ENCODE measurements around the gene GANC. TPM values are rescaled to one million over a fixed set of nuclear protein-coding genes. Genes with fewer than 3 reads are reported as not detected.

Gene GANC
- total and polyA plus RNA-seq, 4 donors = 19.6 to 105 (median 53.6) TPM

GRCh38 chr15:42373936-42374335 is 100.9 kb downstream of the GANC start:
- TF ChIP-seq, protein P1, sequence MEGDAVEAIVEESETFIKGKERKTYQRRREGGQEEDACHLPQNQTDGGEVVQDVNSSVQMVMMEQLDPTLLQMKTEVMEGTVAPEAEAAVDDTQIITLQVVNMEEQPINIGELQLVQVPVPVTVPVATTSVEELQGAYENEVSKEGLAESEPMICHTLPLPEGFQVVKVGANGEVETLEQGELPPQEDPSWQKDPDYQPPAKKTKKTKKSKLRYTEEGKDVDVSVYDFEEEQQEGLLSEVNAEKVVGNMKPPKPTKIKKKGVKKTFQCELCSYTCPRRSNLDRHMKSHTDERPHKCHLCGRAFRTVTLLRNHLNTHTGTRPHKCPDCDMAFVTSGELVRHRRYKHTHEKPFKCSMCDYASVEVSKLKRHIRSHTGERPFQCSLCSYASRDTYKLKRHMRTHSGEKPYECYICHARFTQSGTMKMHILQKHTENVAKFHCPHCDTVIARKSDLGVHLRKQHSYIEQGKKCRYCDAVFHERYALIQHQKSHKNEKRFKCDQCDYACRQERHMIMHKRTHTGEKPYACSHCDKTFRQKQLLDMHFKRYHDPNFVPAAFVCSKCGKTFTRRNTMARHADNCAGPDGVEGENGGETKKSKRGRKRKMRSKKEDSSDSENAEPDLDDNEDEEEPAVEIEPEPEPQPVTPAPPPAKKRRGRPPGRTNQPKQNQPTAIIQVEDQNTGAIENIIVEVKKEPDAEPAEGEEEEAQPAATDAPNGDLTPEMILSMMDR (IDR thresholded peaks at IDR 0.05; ENCODE audit: control extremely low read depth, extremely low read depth) = no peak
- no peak for ATAC-seq (ENCODE audit: insufficient read depth, low FRiP score)
- WGBS, 2 donors = 83 to 97% methylated on average over 4 of the region's 4 CpGs

DNA sequence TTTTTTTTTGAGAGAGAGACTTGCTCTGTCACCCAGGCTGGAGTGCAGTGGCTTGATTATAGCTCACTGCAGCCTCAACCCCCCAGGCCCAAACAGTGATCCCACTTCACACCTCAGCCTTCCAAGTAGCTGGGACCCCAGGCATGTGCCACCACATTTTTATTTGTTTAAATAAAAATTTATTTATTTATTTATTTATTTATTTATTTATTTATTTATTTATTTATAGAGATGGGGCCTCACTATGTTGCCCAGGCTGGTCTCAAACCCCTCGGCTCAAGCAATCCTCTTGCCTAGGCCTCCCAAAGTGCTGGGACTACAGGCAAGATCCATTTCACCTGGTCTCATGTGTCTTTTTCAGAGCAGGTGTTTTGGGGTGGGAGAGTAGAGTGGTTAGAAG is 101.8 kb downstream of the GANC start:
- ATAC-seq (ENCODE audit: insufficient read depth, low FRiP score) (no peak), DNase-seq (no peak)
- no peaks in the 10 kb centered on the region for H3K36me3 ChIP-seq (ENCODE audit: control insufficient read depth in 4 of 4, insufficient read depth in 4 of 4, low read length in 4 of 4)
- no peaks in the 10 kb centered on the region for H3K27me3 ChIP-seq (ENCODE audit: control insufficient read depth in 3 of 3, insufficient read depth in 3 of 3, low read length in 2 of 3)
- H3K4me1 ChIP-seq (ENCODE audit: control insufficient read depth in 5 of 5, insufficient read depth in 5 of 5, low read length in 5 of 5) = no peaks in the 10 kb centered on the region
- peaks cover 0 to 2% (median 0%) of the 10 kb centered on the region in 4 donors for H3K9me3 ChIP-seq (ENCODE audit: control insufficient read depth in 4 of 4, insufficient read depth in 3 of 4, low read length in 3 of 4)
- TF ChIP-seq, protein P1 (IDR thresholded peaks at IDR 0.05; ENCODE audit: control extremely low read depth, extremely low read depth) = no peak
- H3K9ac ChIP-seq (ENCODE audit: insufficient read depth in 1 of 2, low read length in 2 of 2) = no peak overlapping the region
- no peak overlapping the region for H3K27ac ChIP-seq (ENCODE audit: low read depth in 1 of 2, low read length in 1 of 2)
- no peak overlapping the region for H3K4me3 ChIP-seq
- WGBS, 2 donors = 98 to 100% methylated on average over 1 of the region's 1 CpG

More at GRCh38 chr15:42373936-42374335, 100.9 kb downstream of the GANC start:
- DNase-seq = no peak
- Histone ChIP-seq H3K4me3 (no peak overlapping the region), H3K36me3 (ENCODE audit: control insufficient read depth in 4 of 4, insufficient read depth in 4 of 4, low read length in 4 of 4) (no peaks in the 10 kb centered on the region), H3K27me3 (ENCODE audit: control insufficient read depth in 3 of 3, insufficient read depth in 3 of 3, low read length in 2 of 3) (no peaks in the 10 kb centered on the region), H3K27ac (ENCODE audit: low read depth in 1 of 2, low read length in 1 of 2) (no peak overlapping the region), H3K9ac (ENCODE audit: insufficient read depth in 1 of 2, low read length in 2 of 2) (no peak overlapping the region), H3K4me1 (ENCODE audit: control insufficient read depth in 5 of 5, insufficient read depth in 5 of 5, low read length in 5 of 5) (no peaks in the 10 kb centered on the region), H3K9me3 (ENCODE audit: control insufficient read depth in 4 of 4, insufficient read depth in 3 of 4, low read length in 3 of 4) (peaks cover 0 to 2% (median 0%) of the 10 kb centered on the region in 4 donors)

GRCh38 chr15:42375252-42375651 is 102.3 kb downstream of the GANC start:
- WGBS, 2 donors = 77 to 81% methylated on average over 5 of the region's 5 CpGs
- Histone ChIP-seq H3K9me3 (ENCODE audit: control insufficient read depth in 4 of 4, insufficient read depth in 3 of 4, low read length in 3 of 4) (peaks cover 0 to 2% (median 0%) of the 10 kb centered on the region in 4 donors), H3K27ac (ENCODE audit: low read depth in 1 of 2, low read length in 1 of 2) (no peak overlapping the region), H3K4me1 (ENCODE audit: control insufficient read depth in 5 of 5, insufficient read depth in 5 of 5, low read length in 5 of 5) (no peaks in the 10 kb centered on the region), H3K9ac (ENCODE audit: insufficient read depth in 1 of 2, low read length in 2 of 2) (no peak overlapping the region), H3K27me3 (ENCODE audit: control insufficient read depth in 3 of 3, insufficient read depth in 3 of 3, low read length in 2 of 3) (no peaks in the 10 kb centered on the region), H3K36me3 (ENCODE audit: control insufficient read depth in 4 of 4, insufficient read depth in 4 of 4, low read length in 4 of 4) (no peaks in the 10 kb centered on the region), H3K4me3 (no peak overlapping the region)
- TF ChIP-seq, protein P1 (IDR thresholded peaks at IDR 0.05; ENCODE audit: control extremely low read depth, extremely low read depth) = no peak
- no peak for DNase-seq
- no peak for ATAC-seq (ENCODE audit: insufficient read depth, low FRiP score)

DNA sequence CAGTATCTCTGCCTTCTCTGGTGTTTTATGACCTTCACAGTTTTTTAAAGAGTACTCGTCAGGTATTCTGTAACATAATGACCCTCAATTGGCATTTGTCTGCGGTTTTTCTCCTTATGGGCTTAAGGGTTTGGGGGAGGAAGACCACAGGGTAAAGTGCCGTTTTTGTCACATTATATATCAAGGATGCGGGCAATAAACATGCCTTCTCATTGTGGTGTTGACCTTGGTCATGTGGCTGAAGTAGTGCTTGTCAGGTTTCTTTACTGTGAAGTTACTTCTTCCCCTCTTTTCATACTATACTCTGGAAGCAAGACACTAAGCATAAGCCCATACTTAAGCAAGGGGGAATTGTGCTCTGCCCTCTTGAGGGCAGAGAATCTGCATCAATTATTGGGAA is 102.9 kb downstream of the GANC start:
- Histone ChIP-seq H3K4me1 (ENCODE audit: control insufficient read depth in 5 of 5, insufficient read depth in 5 of 5, low read length in 5 of 5) (no peaks in the 10 kb centered on the region), H3K4me3 (no peak overlapping the region), H3K27ac (ENCODE audit: low read depth in 1 of 2, low read length in 1 of 2) (no peak overlapping the region), H3K9ac (ENCODE audit: insufficient read depth in 1 of 2, low read length in 2 of 2) (no peak overlapping the region), H3K27me3 (ENCODE audit: control insufficient read depth in 3 of 3, insufficient read depth in 3 of 3, low read length in 2 of 3) (no peaks in the 10 kb centered on the region), H3K9me3 (ENCODE audit: control insufficient read depth in 4 of 4, insufficient read depth in 3 of 4, low read length in 3 of 4) (peaks cover 0 to 2% (median 0%) of the 10 kb centered on the region in 4 donors), H3K36me3 (ENCODE audit: control insufficient read depth in 4 of 4, insufficient read depth in 4 of 4, low read length in 4 of 4) (no peaks in the 10 kb centered on the region)
- no peak for DNase-seq
- ATAC-seq (ENCODE audit: insufficient read depth, low FRiP score) = no peak
- TF ChIP-seq, protein P1 (IDR thresholded peaks at IDR 0.05; ENCODE audit: control extremely low read depth, extremely low read depth) = no peak
- 53 to 56% methylated on average over 4 of the region's 4 CpGs for WGBS, 2 donors

All from lung (tissue), 12 donors.